ENCODE measurements around the gene ADGRV1. TPM values are rescaled to one million over a fixed set of nuclear protein-coding genes. Genes with fewer than 3 reads are reported as not detected.

Gene ADGRV1
- total and polyA plus RNA-seq, 7 donors, result 0.05 to 0.83 (median 0.11) TPM; not detected in 1

DNA sequence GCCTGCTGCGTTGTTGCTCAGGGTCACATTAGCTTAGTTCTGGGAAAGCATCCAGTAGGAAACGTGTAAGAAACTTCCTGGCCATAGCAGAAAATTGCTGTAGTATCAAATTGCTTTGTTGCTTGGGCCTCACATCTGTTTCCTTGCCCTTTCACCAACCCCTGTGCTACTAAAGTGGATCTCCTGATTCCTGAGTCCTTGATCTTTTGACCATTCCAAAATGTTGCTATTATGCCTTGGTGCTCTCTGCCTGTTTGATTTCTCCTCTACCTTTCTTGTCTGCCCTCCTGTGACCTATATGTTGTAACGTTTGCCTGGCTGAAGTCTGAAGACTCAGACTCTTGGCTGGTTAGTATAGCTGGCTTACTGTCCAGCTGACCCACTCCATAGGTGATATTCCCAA lies 350.5 kb downstream of the ADGRV1 start:
- DNase-seq, result no peak
- Histone ChIP-seq H3K27me3 (ENCODE audit: insufficient read depth in 3 of 3, low read length in 2 of 3) (no peaks in the 10 kb centered on the region), H3K9me3 (no peaks in the 10 kb centered on the region), H3K36me3 (ENCODE audit: insufficient read depth in 1 of 2, low read depth in 1 of 2) (no peaks in the 10 kb centered on the region), H3K4me3 (no peak overlapping the region), H3K27ac (peak overlapping the region; percentile 19), H3K4me1 (peaks cover 3% of the 10 kb centered on the region)
- intact Hi-C loops (cut with DNase I), result no loop called here
- WGBS, 3 donors, result 3 to 9% (median 5%) methylated on average over 3 of the region's 3 CpGs
- TF ChIP-seq, protein P1, sequence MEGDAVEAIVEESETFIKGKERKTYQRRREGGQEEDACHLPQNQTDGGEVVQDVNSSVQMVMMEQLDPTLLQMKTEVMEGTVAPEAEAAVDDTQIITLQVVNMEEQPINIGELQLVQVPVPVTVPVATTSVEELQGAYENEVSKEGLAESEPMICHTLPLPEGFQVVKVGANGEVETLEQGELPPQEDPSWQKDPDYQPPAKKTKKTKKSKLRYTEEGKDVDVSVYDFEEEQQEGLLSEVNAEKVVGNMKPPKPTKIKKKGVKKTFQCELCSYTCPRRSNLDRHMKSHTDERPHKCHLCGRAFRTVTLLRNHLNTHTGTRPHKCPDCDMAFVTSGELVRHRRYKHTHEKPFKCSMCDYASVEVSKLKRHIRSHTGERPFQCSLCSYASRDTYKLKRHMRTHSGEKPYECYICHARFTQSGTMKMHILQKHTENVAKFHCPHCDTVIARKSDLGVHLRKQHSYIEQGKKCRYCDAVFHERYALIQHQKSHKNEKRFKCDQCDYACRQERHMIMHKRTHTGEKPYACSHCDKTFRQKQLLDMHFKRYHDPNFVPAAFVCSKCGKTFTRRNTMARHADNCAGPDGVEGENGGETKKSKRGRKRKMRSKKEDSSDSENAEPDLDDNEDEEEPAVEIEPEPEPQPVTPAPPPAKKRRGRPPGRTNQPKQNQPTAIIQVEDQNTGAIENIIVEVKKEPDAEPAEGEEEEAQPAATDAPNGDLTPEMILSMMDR (IDR thresholded peaks at IDR 0.05), result no peak
- peak in 2 of 4 donors; percentile 30 to 51 for ATAC-seq

DNA sequence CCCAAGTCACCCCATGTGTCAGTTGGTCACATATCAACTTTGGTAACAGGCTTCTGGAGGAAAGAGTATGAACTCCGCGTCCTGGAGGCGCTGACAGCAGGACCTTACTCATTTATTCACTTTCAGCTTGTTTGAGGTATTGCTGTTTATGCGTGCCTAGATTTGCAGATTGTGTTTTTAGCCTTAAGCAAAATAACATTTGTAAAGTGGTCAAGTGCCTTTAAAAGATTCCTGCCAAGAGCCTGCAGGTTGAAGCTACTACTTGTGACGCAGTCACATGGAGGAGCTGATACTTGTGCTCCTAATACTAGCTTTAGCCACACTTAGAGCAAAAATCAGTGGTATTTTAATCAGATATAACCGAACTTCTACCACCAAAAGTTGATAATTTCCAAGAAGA lies 351.3 kb downstream of the ADGRV1 start:
- Histone ChIP-seq H3K9me3 (no peaks in the 10 kb centered on the region), H3K4me1 (peaks cover 3% of the 10 kb centered on the region), H3K36me3 (ENCODE audit: insufficient read depth in 1 of 2, low read depth in 1 of 2) (no peaks in the 10 kb centered on the region), H3K27me3 (ENCODE audit: insufficient read depth in 3 of 3, low read length in 2 of 3) (no peaks in the 10 kb centered on the region), H3K4me3 (no peak overlapping the region), H3K27ac (no peak overlapping the region)
- no peak for ATAC-seq
- TF ChIP-seq, protein P1 (IDR thresholded peaks at IDR 0.05), result no peak
- DNase-seq, result no peak
- WGBS, 3 donors, result 78 to 82% (median 80%) methylated on average over 6 of the region's 6 CpGs
- intact Hi-C loops (cut with DNase I), result no loop called here

DNA sequence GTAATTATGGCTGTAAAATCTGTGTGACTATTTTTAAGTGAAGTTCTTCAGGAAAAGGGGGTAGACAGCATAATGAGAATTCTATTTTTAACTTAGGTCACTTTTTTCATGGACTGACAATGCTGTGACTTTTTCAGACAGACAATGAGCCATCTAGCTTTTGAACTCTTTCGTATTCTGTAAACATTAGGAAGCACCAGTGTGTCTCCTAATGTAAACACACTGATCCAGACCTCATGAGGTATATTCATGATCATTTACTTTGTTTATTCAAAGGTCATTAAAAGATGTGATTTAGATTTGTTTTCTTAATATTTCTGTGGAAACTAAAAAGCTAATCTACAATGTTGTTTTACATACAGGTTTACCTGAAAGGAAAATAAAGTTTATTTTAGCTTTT lies 352.6 kb downstream of the ADGRV1 start:
- H3K27ac ChIP-seq, result no peak overlapping the region
- TF ChIP-seq, protein P1 (IDR thresholded peaks at IDR 0.05), result no peak

DNA sequence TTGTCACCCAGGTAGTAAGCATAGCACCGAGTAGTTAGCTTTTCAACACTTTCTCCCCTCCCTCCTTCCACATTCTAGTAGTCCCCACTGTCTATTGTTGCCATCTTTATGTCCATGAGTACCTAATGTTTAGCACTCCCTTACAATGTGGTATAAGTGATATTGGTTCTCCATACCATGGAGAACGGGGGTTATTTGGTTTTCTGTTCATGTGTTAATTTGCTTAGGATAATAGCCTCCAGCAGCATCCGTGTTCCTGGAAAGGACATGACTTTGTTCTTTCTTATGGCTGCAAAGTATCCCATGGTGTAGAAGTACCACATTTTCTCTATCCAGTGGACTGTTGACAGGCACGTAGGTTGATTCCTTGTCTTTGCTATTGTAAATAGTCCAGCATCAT lies 353.9 kb downstream of the ADGRV1 start:
- Histone ChIP-seq H3K9me3 (no peaks in the 10 kb centered on the region), H3K27ac (no peak overlapping the region), H3K4me1 (peaks cover 3% of the 10 kb centered on the region), H3K27me3 (ENCODE audit: insufficient read depth in 3 of 3, low read length in 2 of 3) (no peaks in the 10 kb centered on the region), H3K36me3 (ENCODE audit: insufficient read depth in 1 of 2, low read depth in 1 of 2) (no peaks in the 10 kb centered on the region), H3K4me3 (no peak overlapping the region)
- DNase-seq, result no peak
- intact Hi-C loops (cut with DNase I), result no loop called here
- 84 to 88% (median 87%) methylated on average over 4 of the region's 4 CpGs for WGBS, 3 donors
- ATAC-seq, result no peak
- TF ChIP-seq, protein P1 (IDR thresholded peaks at IDR 0.05), result no peak

More for the DNA sequence above, 352.6 kb downstream of the ADGRV1 start:
- ATAC-seq (no peak), DNase-seq (no peak)
- Histone ChIP-seq H3K9me3 (no peaks in the 10 kb centered on the region), H3K36me3 (ENCODE audit: insufficient read depth in 1 of 2, low read depth in 1 of 2) (no peaks in the 10 kb centered on the region), H3K4me1 (peaks cover 3% of the 10 kb centered on the region), H3K27me3 (ENCODE audit: insufficient read depth in 3 of 3, low read length in 2 of 3) (no peaks in the 10 kb centered on the region), H3K4me3 (no peak overlapping the region)
- whole genome bisulfite sequencing, 3 donors, result 56 to 66% (median 59%) methylated on average over 1 of the region's 1 CpG
- intact Hi-C loops (cut with DNase I), result no loop called here

DNA sequence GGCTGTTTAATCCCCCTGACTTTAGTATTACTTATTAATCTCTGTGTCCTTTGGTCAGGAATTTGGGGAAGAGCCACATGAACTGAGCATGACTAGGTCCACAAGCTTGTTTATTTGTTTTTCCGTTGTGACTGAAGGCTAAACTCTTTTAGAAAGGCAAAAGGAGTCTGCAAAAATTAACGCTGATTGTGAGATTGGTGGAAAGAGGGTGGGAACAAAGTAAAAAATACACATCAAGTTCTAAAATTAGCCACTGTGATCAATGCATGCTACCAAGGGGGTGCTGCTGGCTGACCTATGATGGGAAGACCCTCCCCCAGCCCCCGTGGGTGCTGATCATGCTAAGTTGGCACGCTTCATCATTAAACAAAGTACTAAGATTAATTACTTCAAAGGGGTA lies 356.8 kb downstream of the ADGRV1 start:
- no peaks in the 10 kb centered on the region for H3K36me3 ChIP-seq (ENCODE audit: insufficient read depth in 1 of 2, low read depth in 1 of 2)
- ATAC-seq (no peak), DNase-seq (no peak)
- intact Hi-C loops (cut with DNase I), result no loop called here
- H3K4me3 ChIP-seq, result no peak overlapping the region
- H3K27ac ChIP-seq, result no peak overlapping the region
- 68 to 75% (median 69%) methylated on average over 4 of the region's 4 CpGs for WGBS, 3 donors
- no peaks in the 10 kb centered on the region for H3K27me3 ChIP-seq (ENCODE audit: insufficient read depth in 3 of 3, low read length in 2 of 3)
- TF ChIP-seq, protein P1 (IDR thresholded peaks at IDR 0.05), result no peak
- no peaks in the 10 kb centered on the region for H3K4me1 ChIP-seq
- no peaks in the 10 kb centered on the region for H3K9me3 ChIP-seq
